Pancreas (tissue), 10 donors: ENCODE results near the gene DACT3. TPM values are rescaled to one million over a fixed set of nuclear protein-coding genes. Genes with fewer than 3 reads are reported as not detected.

Experiments
- ATAC-seq, 4 donors: fragments of 200-7000 bp; cut with Tn5 transposase; one replicate each; pipeline versions ENCODE4 v1.8.0 to v1.9.1; 2020; ENCODE audit warnings: mild to moderate bottlenecking in 4 of 4, moderate library complexity in 4 of 4
- DNase-seq, 6 donors: peaks; one replicate each; pipeline ENCODE4 v3.0.0-alpha.2; 2020
- FAIRE-seq: peaks from 2 replicates; lab custom pipeline; 2012; peaks lifted over from hg19 to GRCh38; lab: Jason Lieb, UNC
- H3K27ac ChIP-seq, 4 donors: fragments of 200-600 bp; sonication (generic); 1 replicate in 3 of 4; 2 replicates in 1 of 4; pipeline versions ENCODE4 v1.5.0 to v1.8.0; 2020
- H3K27me3 ChIP-seq, 4 donors: fragments of 200-600 bp; one replicate each; pipeline ENCODE4 v1.8.0; 2021
- H3K36me3 ChIP-seq, 3 donors: fragments of 200-600 bp; sonication (generic) in 1 of 3; one replicate each; pipeline versions ENCODE4 v1.5.0 to v1.8.0; 2020 to 2021
- H3K4me1 ChIP-seq, 3 donors: fragments of 200-600 bp; one replicate each; pipeline ENCODE4 v1.8.0; 2021
- H3K4me3 ChIP-seq, 4 donors: fragments of 200-600 bp; sonication (generic) in 2 of 4; one replicate each; pipeline versions ENCODE4 v1.5.0 to v1.8.0; 2020 to 2021
- H3K9me3 ChIP-seq, 4 donors: fragments of 200-600 bp; one replicate each; pipeline ENCODE4 v1.8.0; 2021
- CTCF ChIP-seq, 4 donors: fragments of 200-600 bp; sonication (generic) in 3 of 4; IDR thresholded peaks; one replicate each; pipeline versions ENCODE4 v1.5.0 to v1.8.0; 2021; ENCODE audit warnings: antibody characterized with exemption in 4 of 4
- WGBS, 2 donors: extraction: QIAGEN DNeasy Blood & Tissue Kit; methylation state at CpG; one replicate each; pipeline ENCODE4 v1.1.7; 2013; 5-methylcytosine and 5-hydroxymethylcytosine counted together
- intact Hi-C, 3 donors: fragments of 100-400 bp; cut with DNase I; formaldehyde crosslinking; loops; one replicate each; pipeline versions ENCODE4 v1.11.1 to v1.14.2; 2022
- polyA plus RNA-seq, 2 donors: library from polyadenylated mRNA; stranded (reverse); fragments of 200-250 nt; gene quantifications; one replicate each; pipeline ENCODE4 v1.2.3, GENCODE V29; 2013
- total RNA-seq, 6 donors: library from RNA; stranded (reverse); fragmentation: NEBNext Ultra II Directional in 4 of 6; extraction: Animal tissue kit (Norgen Biotek cat#: 25700) in 4 of 6; gene quantifications; one replicate each; pipeline versions ENCODE4 v1.2.1 to v1.2.4, GENCODE V29; 2021 to 2023
- donor health status: healthy with polysubstance abuse.
- donor health status: DM: no; HTN: no; CAD: no; lungs with moderate emphysema.
- donor health status: DM: no; HTN: no; CAD: no.
- donor health status: control.
- donor health status: control.
- donor health status: Bipolar disorder and iron deficiency.
- donor health status: DM: yes; HTN: yes; CAD: no.
- donor health status: DM: no; HTN: no; CAD: no.
- donor health status: DM: no; HTN: no; CAD: no.
- donor health status: DM: yes; HTN: yes; CAD: no.

Gene DACT3
- total and polyA plus RNA-seq, 8 donors = 0.24 to 1.7 (median 0.71) TPM

GRCh38 chr19:46698395-46699321 lies 37.7 kb upstream of the DACT3 start:
- H3K9me3 ChIP-seq = no peaks in the 10 kb centered on the region
- no peaks in the 10 kb centered on the region for H3K4me1 ChIP-seq
- H3K27ac ChIP-seq = no peak overlapping the region
- ATAC-seq (no peak), DNase-seq (no peak), FAIRE-seq (no peak)
- no peaks in the 10 kb centered on the region for H3K27me3 ChIP-seq
- peaks cover 0 to 33% (median 30%) of the 10 kb centered on the region in 3 donors for H3K36me3 ChIP-seq
- intact Hi-C loops = no loop called here
- no peak for TF ChIP-seq CTCF (IDR thresholded peaks at IDR 0.05)
- 93 to 95% methylated on average over 8 to 11 of the region's 11 CpGs for WGBS, 2 donors
- H3K4me3 ChIP-seq = no peak overlapping the region

- Histone ChIP-seq H3K27ac (no peak overlapping the region), H3K4me3 (no peak overlapping the region), H3K27me3 (no peaks in the 10 kb centered on the region), H3K9me3 (no peaks in the 10 kb centered on the region), H3K4me1 (no peaks in the 10 kb centered on the region), H3K36me3 (peaks cover 0 to 43% (median 28%) of the 10 kb centered on the region in 3 donors)
- FAIRE-seq (no peak), DNase-seq (peak; percentile 87 to 94 (median 88)), ATAC-seq (peak; percentile 95 to 97 (median 96))
- intact Hi-C loops = no loop called here
- WGBS, 2 donors = 18 to 26% methylated on average over 38 to 39 of the region's 39 CpGs
- TF ChIP-seq CTCF (IDR thresholded peaks at IDR 0.05) = no peak
Observed at GRCh38 chr19:46697204-46697960, 36.4 kb upstream of the DACT3 start.

GRCh38 chr19:46696866-46697203 lies 35.9 kb upstream of the DACT3 start:
- H3K27ac ChIP-seq = no peak overlapping the region
- FAIRE-seq = no peak
- H3K4me3 ChIP-seq = no peak overlapping the region

GRCh38 chr19:46696052-46696451 lies 35.1 kb upstream of the DACT3 start:
- H3K4me1 ChIP-seq = no peaks in the 10 kb centered on the region

More at GRCh38 chr19:46696866-46697203, 35.9 kb upstream of the DACT3 start:
- no peaks in the 10 kb centered on the region for H3K9me3 ChIP-seq
- no peaks in the 10 kb centered on the region for H3K27me3 ChIP-seq
- no peaks in the 10 kb centered on the region for H3K4me1 ChIP-seq
- peaks cover 0 to 48% (median 29%) of the 10 kb centered on the region in 3 donors for H3K36me3 ChIP-seq
- 74 to 83% methylated on average over 9 of the region's 9 CpGs for WGBS, 2 donors
- no peak for TF ChIP-seq CTCF (IDR thresholded peaks at IDR 0.05)
- ATAC-seq = no peak
- peak in 1 of 6 donors; percentile 30 for DNase-seq
- intact Hi-C loops = no loop called here

More at GRCh38 chr19:46696052-46696451, 35.1 kb upstream of the DACT3 start:
- no peaks in the 10 kb centered on the region for H3K27me3 ChIP-seq
- WGBS, 2 donors = 95 to 96% methylated on average over 10 of the region's 10 CpGs
- DNase-seq (no peak), ATAC-seq (no peak), FAIRE-seq (no peak)
- H3K4me3 ChIP-seq = no peak overlapping the region
- no peaks in the 10 kb centered on the region for H3K9me3 ChIP-seq
- no peak overlapping the region for H3K27ac ChIP-seq
- H3K36me3 ChIP-seq = peaks cover 0 to 55% (median 35%) of the 10 kb centered on the region in 3 donors
- intact Hi-C loops = no loop called here
- TF ChIP-seq CTCF (IDR thresholded peaks at IDR 0.05) = no peak
